HL-60 (cell line): ENCODE measurements around the gene MPND.

Source experiments
- DNase-seq, 2 experiments: peaks; one replicate each; pipeline ENCODE4 v3.0.0-alpha.2; 2010 to 2020; ENCODE audit warnings: low read depth in 1 of 2, low spot score in 1 of 2
- H3K27ac ChIP-seq: fragments of 250-450 bp; sonication (Bioruptor Pico); replicated peaks from 2 replicates; pipeline ENCODE4 v1.5.1; 2020; ENCODE audit warnings: mild to moderate bottlenecking, moderate library complexity
- H3K27me3 ChIP-seq: fragments of 250-450 bp; sonication (Bioruptor Pico); 2 replicates; pipeline ENCODE4 v1.5.1; 2021; ENCODE audit warnings: mild to moderate bottlenecking, moderate library complexity; ENCODE audit not compliant: insufficient read depth, poor library complexity, severe bottlenecking
- H3K4me3 ChIP-seq: replicated peaks from 2 replicates; pipeline ENCODE4 v1.5.1; 2011; ENCODE audit warnings: mild to moderate bottlenecking, control low read depth, low read length; ENCODE audit not compliant: insufficient read depth
- CTCF ChIP-seq: IDR thresholded peaks from one replicate; pipeline ENCODE4 v1.5.1; 2011; ENCODE audit warnings: low read length, control low read depth, inconsistent platforms; ENCODE audit not compliant: insufficient read depth
- GABPA ChIP-seq: IDR thresholded peaks from 2 replicates; pipeline ENCODE4 v1.6.1; 2012; ENCODE audit warnings: low read depth
- POLR2AphosphoS5 ChIP-seq: IDR thresholded peaks from 2 replicates; pipeline ENCODE4 v1.6.1; 2012; ENCODE audit warnings: low read depth
- REST ChIP-seq: IDR thresholded peaks from 2 replicates; pipeline ENCODE4 v1.6.1; 2012; ENCODE audit warnings: low read depth; ENCODE audit not compliant: insufficient replicate concordance
- SPI1 ChIP-seq: IDR thresholded peaks from 2 replicates; pipeline ENCODE4 v1.6.1; 2012; ENCODE audit warnings: low read depth, mild to moderate bottlenecking, borderline replicate concordance

MPND gene

GRCh38 chr19:4357921-4358326 lies 14.6 kb downstream of the MPND start:
- H3K27ac ChIP-seq, result no peak overlapping the region

GRCh38 chr19:4358709-4359626 lies 15.6 kb downstream of the MPND start:
- H3K4me3 ChIP-seq, result no peak overlapping the region
- H3K27me3 ChIP-seq, result no peaks in the 10 kb centered on the region
- no peak for TF ChIP-seq GABPA
- DNase-seq, result no peak
- H3K27ac ChIP-seq, result no peak overlapping the region

More at GRCh38 chr19:4357921-4358326, 14.6 kb downstream of the MPND start:
- DNase-seq, result no peak
- Histone ChIP-seq H3K27me3 (no peaks in the 10 kb centered on the region), H3K4me3 (no peak overlapping the region)
- no peak for TF ChIP-seq REST
- no peak; the same call in 1 of the 2 replicates for TF ChIP-seq POLR2AphosphoS5
- no peak for TF ChIP-seq GABPA
- TF ChIP-seq SPI1, result no peak
- no peak for TF ChIP-seq CTCF

- DNase-seq, result no peak
- Histone ChIP-seq H3K27ac (no peak overlapping the region), H3K4me3 (no peak overlapping the region), H3K27me3 (no peaks in the 10 kb centered on the region)
- TF ChIP-seq POLR2AphosphoS5, result no peak
- TF ChIP-seq GABPA, result no peak
Measured at GRCh38 chr19:4359627-4360000, 16.3 kb downstream of the MPND start.

- H3K27ac ChIP-seq, result no peak overlapping the region
- no peak for DNase-seq
- no peaks in the 10 kb centered on the region for H3K27me3 ChIP-seq
Measured at GRCh38 chr19:4360081-4360569, 16.8 kb downstream of the MPND start.

More at GRCh38 chr19:4360081-4360569, 16.8 kb downstream of the MPND start:
- TF ChIP-seq SPI1 (no peak), GABPA (no peak), REST (no peak)
- H3K4me3 ChIP-seq, result no peak overlapping the region
